HEK293 (cell line): Measurements from ENCODE around the gene CA10.

Source experiments
- CTCF ChIA-PET: fragments of 350-600 bp; formaldehyde crosslinking; extraction: SDS; loops from one replicate; lab custom pipeline; 2021; ENCODE audit warnings: antibody characterized with exemption; lab: Yijun Ruan, JAX
- POLR2A ChIA-PET: fragments of 300-600 bp; formaldehyde crosslinking; extraction: SDS; loops from one replicate; lab custom pipeline; 2020; ENCODE audit warnings: antibody characterized with exemption, inconsistent platforms; lab: Yijun Ruan, JAX
- H3K27ac ChIP-seq: fragments of 200-500 bp; sonication (Bioruptor generic); 2 replicates; pipeline ENCODE4 v1.5.1; 2014; ENCODE audit warnings: low read depth, low read length, control low read depth, inconsistent platforms; ENCODE audit errors: extremely low read depth
- H3K36me3 ChIP-seq, 2 experiments: fragments of 200-500 bp in 1 of 2; sonication (Bioruptor generic) in 1 of 2; 1 replicate in 1 of 2; 2 replicates in 1 of 2; pipeline ENCODE4 v1.5.1; 2014 to 2017; ENCODE audit warnings: inconsistent platforms in 2 of 2, low read length in 2 of 2; ENCODE audit not compliant: control insufficient read depth in 2 of 2, insufficient read depth in 1 of 2
- H3K4me1 ChIP-seq: fragments of 200-500 bp; sonication (Bioruptor generic); 2 replicates; pipeline ENCODE4 v1.5.1; 2014; ENCODE audit warnings: mild to moderate bottlenecking, low read length, inconsistent platforms; ENCODE audit not compliant: control insufficient read depth, insufficient read depth
- H3K4me3 ChIP-seq: 2 replicates; pipeline ENCODE4 v1.5.1; 2011; ENCODE audit warnings: low read depth, mild to moderate bottlenecking, control low read depth, low read length, moderate library complexity
- H3K9me3 ChIP-seq: fragments of 200-500 bp; sonication (Bioruptor generic); 2 replicates; pipeline ENCODE4 v1.5.1; 2014; ENCODE audit warnings: low read depth, low read length, inconsistent platforms; ENCODE audit not compliant: control insufficient read depth, insufficient read depth
- BCL6B ChIP-seq: fragments of 450-650 bp; formaldehyde crosslinking; IDR thresholded peaks from 2 replicates; pipeline ENCODE4 v1.5.1; 2017; ENCODE audit warnings: missing biosample characterization, missing genetic modification characterization
- GFI1B ChIP-seq: fragments of 450-650 bp; formaldehyde crosslinking; IDR thresholded peaks from 2 replicates; pipeline ENCODE4 v1.5.1; 2016; ENCODE audit warnings: missing biosample characterization, missing genetic modification characterization
- HOXA7 ChIP-seq: sonication (generic); formaldehyde crosslinking; IDR thresholded peaks from 2 replicates; pipeline ENCODE4 v1.8.1; 2022; ENCODE audit warnings: missing genetic modification reagents, borderline replicate concordance
- PBX3 ChIP-seq: sonication (generic); formaldehyde crosslinking; IDR thresholded peaks from 2 replicates; pipeline ENCODE4 v1.8.1; 2022; ENCODE audit warnings: mild to moderate bottlenecking, moderate library complexity, missing genetic modification reagents
- RBAK ChIP-seq: fragments of 450-650 bp; formaldehyde crosslinking; IDR thresholded peaks from 2 replicates; pipeline ENCODE4 v1.5.1; 2016; ENCODE audit warnings: missing biosample characterization, missing genetic modification characterization
- TRIM28 ChIP-seq: IDR thresholded peaks from 2 replicates; pipeline ENCODE4 v1.6.1; 2011; ENCODE audit warnings: low read length, control low read depth, borderline replicate concordance
- ZBTB49 ChIP-seq: fragments of 450-650 bp; formaldehyde crosslinking; IDR thresholded peaks from 2 replicates; pipeline ENCODE4 v1.5.1; 2016; ENCODE audit warnings: missing biosample characterization, missing genetic modification characterization, low read depth
- ZFHX2 ChIP-seq: fragments of 450-650 bp; formaldehyde crosslinking; conservative IDR thresholded peaks from 2 replicates; pipeline ENCODE4 v1.5.1; 2016; ENCODE audit warnings: missing biosample characterization, missing genetic modification characterization
- ZFP3 ChIP-seq: fragments of 450-650 bp; formaldehyde crosslinking; IDR thresholded peaks from 2 replicates; pipeline ENCODE4 v1.5.1; 2016; ENCODE audit warnings: low read depth, missing biosample characterization, missing genetic modification characterization
- ZNF10 ChIP-seq: fragments of 450-650 bp; formaldehyde crosslinking; IDR thresholded peaks from 2 replicates; pipeline ENCODE4 v1.5.1; 2017; ENCODE audit warnings: missing biosample characterization, missing genetic modification characterization
- ZNF132 ChIP-seq: fragments of 450-650 bp; formaldehyde crosslinking; IDR thresholded peaks from 2 replicates; pipeline ENCODE4 v1.5.1; 2017; ENCODE audit warnings: missing biosample characterization, missing genetic modification characterization, borderline replicate concordance
- ZNF148 ChIP-seq: fragments of 450-650 bp; formaldehyde crosslinking; IDR thresholded peaks from 2 replicates; pipeline ENCODE4 v1.5.0; 2017; ENCODE audit warnings: missing biosample characterization, missing genetic modification characterization, borderline replicate concordance
- ZNF2 ChIP-seq: fragments of 450-650 bp; formaldehyde crosslinking; IDR thresholded peaks from 2 replicates; pipeline ENCODE4 v1.5.1; 2016; ENCODE audit warnings: missing biosample characterization, missing genetic modification characterization
- ZNF202 ChIP-seq: fragments of 450-650 bp; formaldehyde crosslinking; IDR thresholded peaks from 2 replicates; pipeline ENCODE4 v1.5.1; 2016; ENCODE audit warnings: missing biosample characterization, missing genetic modification characterization, borderline replicate concordance
- ZNF366 ChIP-seq: fragments of 450-650 bp; formaldehyde crosslinking; conservative IDR thresholded peaks from 2 replicates; pipeline ENCODE4 v1.5.1; 2016; ENCODE audit warnings: missing biosample characterization, missing genetic modification characterization
- ZNF510 ChIP-seq: fragments of 450-650 bp; formaldehyde crosslinking; IDR thresholded peaks from 2 replicates; pipeline ENCODE4 v1.5.1; 2018; ENCODE audit warnings: mild to moderate bottlenecking, missing genetic modification characterization, missing biosample characterization; ENCODE audit not compliant: insufficient replicate concordance
- ZNF560 ChIP-seq: fragments of 450-650 bp; formaldehyde crosslinking; IDR thresholded peaks from 2 replicates; pipeline ENCODE4 v1.5.1; 2017; ENCODE audit warnings: missing biosample characterization, missing genetic modification characterization, borderline replicate concordance
- ZNF561 ChIP-seq: fragments of 450-650 bp; IDR thresholded peaks from 2 replicates; pipeline ENCODE4 v1.5.1; 2018; ENCODE audit warnings: missing biosample characterization, missing genetic modification characterization, borderline replicate concordance
- ZNF623 ChIP-seq: fragments of 450-650 bp; formaldehyde crosslinking; IDR thresholded peaks from 2 replicates; pipeline ENCODE4 v1.5.1; 2016; ENCODE audit warnings: missing biosample characterization, missing genetic modification characterization
- ZNF670 ChIP-seq: fragments of 450-650 bp; formaldehyde crosslinking; IDR thresholded peaks from 2 replicates; pipeline ENCODE4 v1.5.1; 2016; ENCODE audit warnings: missing biosample characterization, missing genetic modification characterization, low read depth
- TF ChIP-seq, protein P1 (sequence below): fragments of 450-650 bp; IDR thresholded peaks from 2 replicates; pipeline ENCODE4 v1.5.1; 2018; ENCODE audit warnings: missing biosample characterization, mild to moderate bottlenecking, missing genetic modification characterization

The CA10 gene

DNA sequence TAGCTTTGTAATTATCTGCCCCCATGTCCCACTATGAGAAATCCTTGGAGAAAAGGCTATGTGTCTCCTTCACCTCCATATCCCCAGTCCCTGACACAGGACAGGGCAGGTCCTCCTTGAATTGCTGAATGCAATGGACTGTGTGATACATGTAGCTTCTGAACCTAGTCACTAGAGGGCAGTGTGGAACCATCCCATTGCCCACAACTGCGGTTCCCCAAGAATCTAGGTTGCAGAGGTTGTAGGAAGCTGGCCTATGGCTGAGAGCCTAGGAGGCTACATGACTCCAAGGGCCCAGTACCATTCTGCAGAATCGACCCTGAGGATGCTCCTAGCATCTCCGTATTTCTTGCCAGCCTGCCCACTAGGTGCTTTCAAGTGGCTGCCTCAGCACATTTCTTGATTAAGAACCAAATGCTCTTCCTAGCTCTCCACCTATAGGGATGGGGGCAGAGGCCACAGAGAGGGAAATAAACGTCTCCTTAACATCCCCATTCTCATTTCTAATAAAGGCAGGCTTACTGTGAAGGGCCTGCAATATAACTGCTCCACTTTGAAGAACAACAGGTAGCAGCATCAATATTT is 394.0 kb downstream of the CA10 start (continued):
- TF ChIP-seq GFI1B (tag by site-specific recombination) (no peak), ZNF670 (no peak), ZNF560 (no peak), ZNF623 (tag by site-specific recombination) (no peak), ZNF10 (tag by site-specific recombination) (no peak), HOXA7 (CRISPR knock-in tag) (no peak), BCL6B (tag by site-specific recombination) (no peak), ZNF366 (tag by site-specific recombination) (no peak), ZNF2 (tag by site-specific recombination) (0 out of 2 replicates have a peak, but pooled peaks have one; percentile 26), ZNF202 (tag by site-specific recombination) (no peak), PBX3 (CRISPR knock-in tag) (peak; percentile 39; the same call in 1 of the 2 replicates), ZNF148 (tag by site-specific recombination) (no peak), ZNF132 (no peak)

GRCh38 chr17:51763058-51763457 is 395.5 kb downstream of the CA10 start:
- no peaks in the 10 kb centered on the region for H3K9me3 ChIP-seq
- H3K27ac ChIP-seq, result no peak overlapping the region
- no peaks in the 10 kb centered on the region for H3K36me3 ChIP-seq
- no peaks in the 10 kb centered on the region for H3K4me1 ChIP-seq
- ChIA-PET CTCF (interaction anchor here (0.7 to 5.4 kb wide), 7 partner anchors 9 to 586 kb away, joined by 3 to 73 read pairs (median 4); no protein-coding TSS in a partner anchor), POLR2A (no interaction called here)
- TF ChIP-seq ZNF561, result no peak
- TF ChIP-seq ZFHX2 (tag by site-specific recombination), result 0 out of 2 replicates have a peak, but pooled peaks have one; percentile 14
- no peak overlapping the region for H3K4me3 ChIP-seq

DNA sequence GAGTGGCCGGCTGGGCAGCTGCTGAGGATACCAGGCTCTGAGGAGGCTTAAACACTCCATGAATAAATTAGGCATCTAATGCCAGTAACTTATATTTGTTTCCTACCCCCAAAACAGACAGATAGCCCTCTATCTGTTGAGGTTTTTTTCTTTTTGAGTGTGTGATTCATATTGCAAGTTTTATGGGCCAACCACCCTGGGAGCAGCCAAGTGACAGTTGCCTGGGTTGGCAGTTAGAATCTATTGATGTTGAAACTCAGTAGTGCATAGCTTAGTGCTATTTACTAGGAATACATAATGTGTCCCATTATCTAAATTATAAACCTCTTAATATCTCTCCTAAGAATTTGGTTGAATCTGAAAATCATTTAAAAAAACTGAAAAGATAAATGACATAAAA is 397.4 kb downstream of the CA10 start:
- Histone ChIP-seq H3K27ac (no peak overlapping the region), H3K9me3 (no peaks in the 10 kb centered on the region), H3K4me3 (no peak overlapping the region), H3K36me3 (no peaks in the 10 kb centered on the region), H3K4me1 (no peaks in the 10 kb centered on the region)
- ChIA-PET CTCF (interaction anchor here (0.9 kb wide), 1 partner anchor 463 kb away, joined by 3 read pairs; no protein-coding TSS in a partner anchor), POLR2A (no interaction called here)
- no peak for TF ChIP-seq TRIM28
- no peak for TF ChIP-seq RBAK (tag by site-specific recombination)
- no peak for TF ChIP-seq ZBTB49
- TF ChIP-seq, protein P1, sequence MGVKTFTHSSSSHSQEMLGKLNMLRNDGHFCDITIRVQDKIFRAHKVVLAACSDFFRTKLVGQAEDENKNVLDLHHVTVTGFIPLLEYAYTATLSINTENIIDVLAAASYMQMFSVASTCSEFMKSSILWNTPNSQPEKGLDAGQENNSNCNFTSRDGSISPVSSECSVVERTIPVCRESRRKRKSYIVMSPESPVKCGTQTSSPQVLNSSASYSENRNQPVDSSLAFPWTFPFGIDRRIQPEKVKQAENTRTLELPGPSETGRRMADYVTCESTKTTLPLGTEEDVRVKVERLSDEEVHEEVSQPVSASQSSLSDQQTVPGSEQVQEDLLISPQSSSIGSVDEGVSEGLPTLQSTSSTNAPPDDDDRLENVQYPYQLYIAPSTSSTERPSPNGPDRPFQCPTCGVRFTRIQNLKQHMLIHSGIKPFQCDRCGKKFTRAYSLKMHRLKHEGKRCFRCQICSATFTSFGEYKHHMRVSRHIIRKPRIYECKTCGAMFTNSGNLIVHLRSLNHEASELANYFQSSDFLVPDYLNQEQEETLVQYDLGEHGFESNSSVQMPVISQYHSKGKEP, result no peak
- no peak for TF ChIP-seq ZNF510
- TF ChIP-seq ZFP3, result no peak
